Measurements from ENCODE around the gene ALDH1A2. TPM values are rescaled to one million over a fixed set of nuclear protein-coding genes. Genes with fewer than 3 reads are reported as not detected.
A peak's percentile ranks its signal among the peaks of the same experiment; 100 is the strongest.

ALDH1A2 gene
- total RNA-seq, 1 experiment from 2014 or later = 1.5 TPM

DNA sequence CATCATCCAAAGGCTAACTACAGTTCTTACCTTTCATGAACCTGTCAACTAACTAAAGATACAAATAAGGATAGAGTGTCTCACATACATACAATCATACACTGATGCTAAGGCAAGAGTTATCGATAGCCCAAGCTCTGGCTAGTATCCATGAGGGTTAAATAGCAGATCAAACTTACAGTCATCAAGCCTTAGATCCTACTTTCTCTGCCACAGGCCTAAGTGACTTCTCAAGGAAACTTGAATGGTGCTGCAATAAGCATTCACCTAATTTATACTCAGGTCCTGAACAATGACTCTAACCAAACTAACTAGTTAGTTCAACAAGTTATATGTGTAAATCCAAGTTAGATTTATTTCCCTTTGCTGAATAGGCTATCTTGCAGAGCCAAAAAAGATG is 51.0 kb downstream of the ALDH1A2 start:
- DNase-seq (ENCODE audit: low spot score) = no peak
- peaks cover 13% of the 10 kb centered on the region for H3K27me3 ChIP-seq (replicated peaks; ENCODE audit: insufficient read depth, low read depth, low read length, poor library complexity)
- H3K36me3 ChIP-seq (ENCODE audit: insufficient read depth, low read length, poor library complexity, severe bottlenecking) = no peaks in the 10 kb centered on the region
- no peaks in the 10 kb centered on the region for H3K9me3 ChIP-seq (ENCODE audit: low read depth, low read length, poor library complexity, severe bottlenecking)
- ChIA-PET CTCF (no interaction called here), POLR2A (ENCODE audit: low non-redundant PET) (no interaction called here)
- TF ChIP-seq, protein P1, sequence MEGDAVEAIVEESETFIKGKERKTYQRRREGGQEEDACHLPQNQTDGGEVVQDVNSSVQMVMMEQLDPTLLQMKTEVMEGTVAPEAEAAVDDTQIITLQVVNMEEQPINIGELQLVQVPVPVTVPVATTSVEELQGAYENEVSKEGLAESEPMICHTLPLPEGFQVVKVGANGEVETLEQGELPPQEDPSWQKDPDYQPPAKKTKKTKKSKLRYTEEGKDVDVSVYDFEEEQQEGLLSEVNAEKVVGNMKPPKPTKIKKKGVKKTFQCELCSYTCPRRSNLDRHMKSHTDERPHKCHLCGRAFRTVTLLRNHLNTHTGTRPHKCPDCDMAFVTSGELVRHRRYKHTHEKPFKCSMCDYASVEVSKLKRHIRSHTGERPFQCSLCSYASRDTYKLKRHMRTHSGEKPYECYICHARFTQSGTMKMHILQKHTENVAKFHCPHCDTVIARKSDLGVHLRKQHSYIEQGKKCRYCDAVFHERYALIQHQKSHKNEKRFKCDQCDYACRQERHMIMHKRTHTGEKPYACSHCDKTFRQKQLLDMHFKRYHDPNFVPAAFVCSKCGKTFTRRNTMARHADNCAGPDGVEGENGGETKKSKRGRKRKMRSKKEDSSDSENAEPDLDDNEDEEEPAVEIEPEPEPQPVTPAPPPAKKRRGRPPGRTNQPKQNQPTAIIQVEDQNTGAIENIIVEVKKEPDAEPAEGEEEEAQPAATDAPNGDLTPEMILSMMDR (conservative IDR thresholded peaks at IDR 0.05; ENCODE audit: low read depth, low read length) = no peak
- TF ChIP-seq EZH2 (IDR thresholded peaks at IDR 0.05; ENCODE audit: borderline replicate concordance, low read depth, low read length, poor library complexity, severe bottlenecking) = no peak
- no peak overlapping the region for H3K27ac ChIP-seq (ENCODE audit: low read depth, low read length, poor library complexity, severe bottlenecking)
- peaks cover 13% of the 10 kb centered on the region for H3K4me1 ChIP-seq (ENCODE audit: insufficient read depth, low read length, poor library complexity, severe bottlenecking)
- intact Hi-C loops (cut with micrococcal nuclease; ENCODE audit: unreplicated experiment) = no loop called here
- BruUV-seq (replicated peaks) = no TSS peak
- no peak overlapping the region for H3K4me3 ChIP-seq (ENCODE audit: low read depth, low read length, poor library complexity, severe bottlenecking)

GRCh38 chr15:58014040-58014439 is 51.5 kb downstream of the ALDH1A2 start:
- intact Hi-C loops (cut with micrococcal nuclease; ENCODE audit: unreplicated experiment) = no loop called here
- no peak for TF ChIP-seq EZH2 (IDR thresholded peaks at IDR 0.05; ENCODE audit: borderline replicate concordance, low read depth, low read length, poor library complexity, severe bottlenecking)
- TF ChIP-seq, protein P1 (conservative IDR thresholded peaks at IDR 0.05; ENCODE audit: low read depth, low read length) = no peak
- Histone ChIP-seq H3K27me3 (replicated peaks; ENCODE audit: insufficient read depth, low read depth, low read length, poor library complexity) (peaks cover 13% of the 10 kb centered on the region), H3K36me3 (ENCODE audit: insufficient read depth, low read length, poor library complexity, severe bottlenecking) (no peaks in the 10 kb centered on the region), H3K4me3 (ENCODE audit: low read depth, low read length, poor library complexity, severe bottlenecking) (no peak overlapping the region), H3K27ac (ENCODE audit: low read depth, low read length, poor library complexity, severe bottlenecking) (no peak overlapping the region), H3K9me3 (ENCODE audit: low read depth, low read length, poor library complexity, severe bottlenecking) (no peaks in the 10 kb centered on the region), H3K4me1 (ENCODE audit: insufficient read depth, low read length, poor library complexity, severe bottlenecking) (peaks cover 13% of the 10 kb centered on the region)
- POLR2A ChIA-PET (ENCODE audit: low non-redundant PET) = no interaction called here
- no TSS peak for BruUV-seq (replicated peaks)
- CTCF ChIA-PET = no interaction called here
- DNase-seq (ENCODE audit: low spot score) = no peak

GRCh38 chr15:58010983-58011382 is 54.5 kb downstream of the ALDH1A2 start:
- H3K9me3 ChIP-seq (ENCODE audit: low read depth, low read length, poor library complexity, severe bottlenecking) = no peaks in the 10 kb centered on the region
- intact Hi-C loops (cut with micrococcal nuclease; ENCODE audit: unreplicated experiment) = no loop called here
- ChIA-PET CTCF (no interaction called here), POLR2A (ENCODE audit: low non-redundant PET) (no interaction called here)
- H3K4me1 ChIP-seq (ENCODE audit: insufficient read depth, low read length, poor library complexity, severe bottlenecking) = peaks cover 13% of the 10 kb centered on the region
- no peak overlapping the region for H3K4me3 ChIP-seq (ENCODE audit: low read depth, low read length, poor library complexity, severe bottlenecking)
- DNase-seq (ENCODE audit: low spot score) = peak; percentile 84
- peaks cover 13% of the 10 kb centered on the region for H3K27me3 ChIP-seq (replicated peaks; ENCODE audit: insufficient read depth, low read depth, low read length, poor library complexity)
- no peaks in the 10 kb centered on the region for H3K36me3 ChIP-seq (ENCODE audit: insufficient read depth, low read length, poor library complexity, severe bottlenecking)
- H3K27ac ChIP-seq (ENCODE audit: low read depth, low read length, poor library complexity, severe bottlenecking) = no peak overlapping the region
- TF ChIP-seq EZH2 (IDR thresholded peaks at IDR 0.05; ENCODE audit: borderline replicate concordance, low read depth, low read length, poor library complexity, severe bottlenecking) = no peak
- TF ChIP-seq, protein P1 (conservative IDR thresholded peaks at IDR 0.05; ENCODE audit: low read depth, low read length) = no peak
- no TSS peak for BruUV-seq (replicated peaks)
